HUES48 (cell line): Measurements from ENCODE around the gene CFHR5.
"Not testable (repeated sequence)": the region's sequence is repeated elsewhere in the genome, so short reads cannot be mapped to it uniquely, and the experiment has no call there.

Experiments
- H3K27ac ChIP-seq: one replicate; pipeline ENCODE4 v1.7.0; 2013; ENCODE audit warnings: low read depth, low read length, inconsistent platforms
- H3K27me3 ChIP-seq: 2 replicates; pipeline ENCODE4 v1.6.1; 2013; ENCODE audit warnings: mild to moderate bottlenecking, low read length; ENCODE audit not compliant: control insufficient read depth, insufficient read depth
- H3K36me3 ChIP-seq: 2 replicates; pipeline ENCODE4 v1.6.1; 2013; ENCODE audit warnings: low read length; ENCODE audit not compliant: control insufficient read depth, insufficient read depth
- H3K4me1 ChIP-seq: 2 replicates; pipeline ENCODE4 v1.6.1; 2013; ENCODE audit warnings: mild to moderate bottlenecking, low read length; ENCODE audit not compliant: control insufficient read depth, insufficient read depth
- H3K4me3 ChIP-seq: 2 replicates; pipeline ENCODE4 v1.5.1; 2013; ENCODE audit warnings: mild to moderate bottlenecking, low read depth, low read length
- H3K9ac ChIP-seq: 2 replicates; pipeline ENCODE4 v1.6.1; 2013; ENCODE audit warnings: mild to moderate bottlenecking, low read depth, low read length, moderate library complexity
- H3K9me3 ChIP-seq: 2 replicates; pipeline ENCODE4 v1.6.1; 2013; ENCODE audit warnings: low read length; ENCODE audit not compliant: control insufficient read depth, insufficient read depth

The CFHR5 gene

GRCh38 chr1:196977278-196977677 lies at the start of gene CFHR5:
TSS of gene CFHR5 (plus strand) at chr1:196977556. CDS start at chr1:196977665, 109 bp downstream.
- H3K27ac ChIP-seq: no peak within 1 kb of the TSS
- no peak within 1 kb of the TSS for H3K9ac ChIP-seq
- H3K4me1 ChIP-seq: no peaks in the 10 kb centered on the region
- no peaks in the 10 kb centered on the region for H3K9me3 ChIP-seq
- no peaks in the 10 kb centered on the region for H3K36me3 ChIP-seq
- no peak within 1 kb of the TSS for H3K4me3 ChIP-seq
- H3K27me3 ChIP-seq: no peaks in the 10 kb centered on the region

- H3K4me1 ChIP-seq, H3K9me3 ChIP-seq, H3K9ac ChIP-seq, H3K27ac ChIP-seq, H3K4me3 ChIP-seq, H3K27me3 ChIP-seq, H3K36me3 ChIP-seq: not testable (repeated sequence)
Measured at GRCh38 chr1:196932853-196933252, 44.5 kb upstream of the CFHR5 start.

GRCh38 chr1:196933531-196934189 lies 43.7 kb upstream of the CFHR5 start:
- Histone ChIP-seq H3K9me3 (no peaks in the 10 kb centered on the region), H3K9ac (no peak overlapping the region), H3K27ac (no peak overlapping the region), H3K36me3 (no peaks in the 10 kb centered on the region), H3K27me3 (no peaks in the 10 kb centered on the region), H3K4me3 (no peak overlapping the region), H3K4me1 (no peaks in the 10 kb centered on the region)

GRCh38 chr1:196941474-196941873 lies 35.9 kb upstream of the CFHR5 start:
- not testable (repeated sequence) for H3K9ac ChIP-seq, H3K27ac ChIP-seq, H3K4me3 ChIP-seq, H3K9me3 ChIP-seq, H3K27me3 ChIP-seq, H3K36me3 ChIP-seq, H3K4me1 ChIP-seq

- H3K9ac ChIP-seq, H3K27ac ChIP-seq, H3K27me3 ChIP-seq, H3K4me3 ChIP-seq, H3K9me3 ChIP-seq, H3K4me1 ChIP-seq, H3K36me3 ChIP-seq: not testable (repeated sequence)
Measured at GRCh38 chr1:196943568-196943967, 33.8 kb upstream of the CFHR5 start, which contains the start of gene CFHR2. TSS of gene CFHR2 (plus strand) at chr1:196943738. CDS start at chr1:196943881, 143 bp downstream.

GRCh38 chr1:196951711-196952394 lies 25.5 kb upstream of the CFHR5 start:
- no peaks in the 10 kb centered on the region for H3K4me1 ChIP-seq
- H3K27me3 ChIP-seq: no peaks in the 10 kb centered on the region
- H3K4me3 ChIP-seq: no peak overlapping the region
- H3K27ac ChIP-seq: no peak overlapping the region
- no peaks in the 10 kb centered on the region for H3K9me3 ChIP-seq
- H3K36me3 ChIP-seq: no peaks in the 10 kb centered on the region
- no peak overlapping the region for H3K9ac ChIP-seq

- H3K27me3 ChIP-seq: no peaks in the 10 kb centered on the region
- no peak overlapping the region for H3K9ac ChIP-seq
- no peaks in the 10 kb centered on the region for H3K36me3 ChIP-seq
- H3K9me3 ChIP-seq: no peaks in the 10 kb centered on the region
- no peak overlapping the region for H3K27ac ChIP-seq
- H3K4me3 ChIP-seq: no peak overlapping the region
- H3K4me1 ChIP-seq: no peaks in the 10 kb centered on the region
Measured at GRCh38 chr1:196954778-196955177, 22.6 kb upstream of the CFHR5 start.

GRCh38 chr1:196955926-196956325 lies 21.4 kb upstream of the CFHR5 start:
- no peak overlapping the region for H3K4me3 ChIP-seq
- H3K4me1 ChIP-seq: no peaks in the 10 kb centered on the region
- no peak overlapping the region for H3K9ac ChIP-seq
- H3K27me3 ChIP-seq: no peaks in the 10 kb centered on the region
- no peak overlapping the region for H3K27ac ChIP-seq
- no peaks in the 10 kb centered on the region for H3K9me3 ChIP-seq
- no peaks in the 10 kb centered on the region for H3K36me3 ChIP-seq

- Histone ChIP-seq H3K4me3 (no peak overlapping the region), H3K9ac (no peak overlapping the region), H3K36me3 (no peaks in the 10 kb centered on the region), H3K9me3 (no peaks in the 10 kb centered on the region), H3K4me1 (no peaks in the 10 kb centered on the region), H3K27ac (no peak overlapping the region), H3K27me3 (no peaks in the 10 kb centered on the region)
Measured at GRCh38 chr1:196960854-196961253, 16.5 kb upstream of the CFHR5 start.

GRCh38 chr1:196970182-196970581 lies 7.2 kb upstream of the CFHR5 start:
- Histone ChIP-seq H3K4me3 (no peak overlapping the region), H3K4me1 (no peaks in the 10 kb centered on the region), H3K36me3 (no peaks in the 10 kb centered on the region), H3K9me3 (no peaks in the 10 kb centered on the region), H3K9ac (no peak overlapping the region), H3K27me3 (no peaks in the 10 kb centered on the region), H3K27ac (no peak overlapping the region)

- Histone ChIP-seq H3K36me3 (no peaks in the 10 kb centered on the region), H3K27me3 (no peaks in the 10 kb centered on the region), H3K9ac (no peak overlapping the region), H3K9me3 (no peaks in the 10 kb centered on the region), H3K4me1 (no peaks in the 10 kb centered on the region), H3K27ac (no peak overlapping the region), H3K4me3 (no peak overlapping the region)
Measured at GRCh38 chr1:196976278-196976677, 1.1 kb upstream of the CFHR5 start.
